GM23338 (cell line): ENCODE results near the gene RAP1GAP2. TPM values are rescaled to one million over a fixed set of nuclear protein-coding genes. Genes with fewer than 3 reads are reported as not detected.

Source experiments
- ATAC-seq: fragments of 200-7000 bp; cut with Tn5 transposase; 3 replicates; pipeline ENCODE4 v1.9.1; 2020
- DNase-seq: peaks from one replicate; pipeline ENCODE4 v3.0.0-alpha.2; 2015; ENCODE audit warnings: low spot score
- H2AFZ ChIP-seq: fragments of 200-600 bp; sonication (generic); 2 replicates; pipeline ENCODE4 v1.8.0; 2016; ENCODE audit warnings: antibody characterized with exemption, mild to moderate bottlenecking, moderate library complexity
- H3F3A ChIP-seq: fragments of 200-600 bp; sonication (generic); replicated peaks from 2 replicates; pipeline ENCODE4 v1.8.0; 2017; ENCODE audit warnings: antibody characterized with exemption, mixed run types, low read depth
- H3K27ac ChIP-seq: fragments of 200-600 bp; sonication (generic); 2 replicates; pipeline ENCODE4 v1.6.1; 2016; ENCODE audit warnings: low read depth
- H3K27me3 ChIP-seq: fragments of 200-600 bp; sonication (generic); 2 replicates; pipeline ENCODE4 v1.8.0; 2016; ENCODE audit warnings: mild to moderate bottlenecking, mixed run types, moderate library complexity; ENCODE audit not compliant: insufficient read depth
- H3K36me3 ChIP-seq: fragments of 200-600 bp; sonication (generic); 2 replicates; pipeline ENCODE4 v1.8.0; 2016; ENCODE audit warnings: mild to moderate bottlenecking; ENCODE audit not compliant: insufficient read depth
- H3K4me1 ChIP-seq: fragments of 200-600 bp; sonication (generic); 2 replicates; pipeline ENCODE4 v1.8.0; 2016; ENCODE audit warnings: mild to moderate bottlenecking, moderate library complexity; ENCODE audit not compliant: insufficient read depth
- H3K4me2 ChIP-seq: fragments of 200-600 bp; sonication (generic); 2 replicates; pipeline ENCODE4 v1.7.1; 2017; ENCODE audit warnings: mixed run types
- H3K4me3 ChIP-seq: fragments of 200-600 bp; sonication (generic); 2 replicates; pipeline ENCODE4 v1.6.1; 2016; ENCODE audit warnings: mixed run types
- H3K79me2 ChIP-seq: fragments of 200-600 bp; sonication (generic); replicated peaks from 2 replicates; pipeline ENCODE4 v1.8.0; 2017; ENCODE audit warnings: mild to moderate bottlenecking; ENCODE audit not compliant: insufficient read depth
- H3K9me2 ChIP-seq: fragments of 200-600 bp; sonication (generic); 2 replicates; pipeline ENCODE4 v1.8.0; 2017; ENCODE audit not compliant: insufficient read depth
- H4K20me1 ChIP-seq: fragments of 200-600 bp; sonication (generic); replicated peaks from 2 replicates; pipeline ENCODE4 v1.8.0; 2017; ENCODE audit warnings: mild to moderate bottlenecking; ENCODE audit not compliant: insufficient read depth
- H3K27ac Mint-ChIP-seq: 2 replicates; pipeline ENCODE4 v1.8.0; 2020; ENCODE audit warnings: inconsistent platforms, mild to moderate bottlenecking, moderate library complexity, mixed read lengths
- H3K27me3 Mint-ChIP-seq: 3 replicates; pipeline ENCODE4 v1.8.0; 2022; ENCODE audit warnings: low read depth, mild to moderate bottlenecking, moderate library complexity, mixed read lengths, inconsistent platforms; ENCODE audit not compliant: insufficient read depth, poor library complexity
- H3K36me3 Mint-ChIP-seq: 3 replicates; pipeline ENCODE4 v1.8.0; 2021; ENCODE audit warnings: low read depth, mild to moderate bottlenecking, inconsistent platforms, moderate library complexity, mixed read lengths
- H3K4me1 Mint-ChIP-seq: 3 replicates; pipeline ENCODE4 v1.8.0; 2020; ENCODE audit warnings: mild to moderate bottlenecking, inconsistent platforms, mixed read lengths
- H3K4me3 Mint-ChIP-seq: 3 replicates; pipeline ENCODE4 v1.8.0; 2021; ENCODE audit warnings: moderate library complexity, mild to moderate bottlenecking, inconsistent platforms, mixed read lengths
- H3K9me3 Mint-ChIP-seq: 3 replicates; pipeline ENCODE4 v1.8.0; 2020; ENCODE audit warnings: moderate library complexity, mild to moderate bottlenecking, inconsistent platforms, mixed read lengths
- EZH2 ChIP-seq: fragments of 200-600 bp; sonication (generic); IDR thresholded peaks from one replicate; pipeline ENCODE4 v1.8.0; 2017; ENCODE audit warnings: antibody characterized with exemption, mild to moderate bottlenecking, low read depth; ENCODE audit not compliant: unreplicated experiment
- EZH2phosphoT487 ChIP-seq: fragments of 200-600 bp; sonication (generic); IDR thresholded peaks from one replicate; pipeline ENCODE4 v1.8.1; 2018; ENCODE audit warnings: antibody characterized with exemption; ENCODE audit not compliant: unreplicated experiment
- POLR2AphosphoS5 ChIP-seq: IDR thresholded peaks from 2 replicates; pipeline ENCODE4 v1.6.1; 2016; ENCODE audit warnings: antibody characterized with exemption, low read depth
- STAT1 ChIP-seq: IDR thresholded peaks from one replicate; pipeline ENCODE4 v1.6.1; 2016; ENCODE audit warnings: antibody characterized with exemption; ENCODE audit not compliant: unreplicated experiment
- ZNF114 ChIP-seq: fragments of 250-450 bp; sonication (Bioruptor Pico); IDR thresholded peaks from 2 replicates; pipeline ENCODE4 v1.5.0; 2020; ENCODE audit warnings: mild to moderate bottlenecking, moderate library complexity
- polyA plus RNA-seq: library from polyadenylated mRNA; unstranded; fragments of >200 nt; fragmentation: Nextera tagmentation; extraction: Ambion mirVana; gene quantifications from 2 replicates; pipeline ENCODE4 v1.2.1, GENCODE V29; 2016
- total RNA-seq: library from RNA; depleted of rRNA; stranded (reverse); fragments of >200 nt; shearing (Covaris generic); gene quantifications from 2 replicates; pipeline ENCODE4 v1.2.3, GENCODE V29; 2014
- TF ChIP-seq, protein P1 (sequence below), 2 experiments: fragments of 200-600 bp in 1 of 2; sonication (generic) in 1 of 2; conservative IDR thresholded peaks; 2 replicates each; pipeline versions ENCODE4 v1.5.1 to v1.6.1; 2016 to 2017; ENCODE audit warnings: antibody characterized with exemption in 2 of 2, low read depth in 2 of 2, mild to moderate bottlenecking in 2 of 2, moderate library complexity in 1 of 2
- TF ChIP-seq, protein P2 (sequence below): IDR thresholded peaks from 2 replicates; pipeline ENCODE4 v1.6.1; 2016; ENCODE audit warnings: antibody characterized with exemption
- TF ChIP-seq, protein P3 (sequence below): fragments of 250-450 bp; sonication (Bioruptor Pico); IDR thresholded peaks from 2 replicates; pipeline ENCODE4 v1.5.0; 2020; ENCODE audit warnings: mild to moderate bottlenecking, moderate library complexity
- TF ChIP-seq, protein P4 (sequence below): IDR thresholded peaks from one replicate; pipeline ENCODE4 v1.6.1; 2018; ENCODE audit warnings: antibody characterized with exemption; ENCODE audit not compliant: unreplicated experiment

The RAP1GAP2 gene
- total and polyA plus RNA-seq, 2 experiments from 2014 or later = 17.8 to 46.1 TPM

DNA sequence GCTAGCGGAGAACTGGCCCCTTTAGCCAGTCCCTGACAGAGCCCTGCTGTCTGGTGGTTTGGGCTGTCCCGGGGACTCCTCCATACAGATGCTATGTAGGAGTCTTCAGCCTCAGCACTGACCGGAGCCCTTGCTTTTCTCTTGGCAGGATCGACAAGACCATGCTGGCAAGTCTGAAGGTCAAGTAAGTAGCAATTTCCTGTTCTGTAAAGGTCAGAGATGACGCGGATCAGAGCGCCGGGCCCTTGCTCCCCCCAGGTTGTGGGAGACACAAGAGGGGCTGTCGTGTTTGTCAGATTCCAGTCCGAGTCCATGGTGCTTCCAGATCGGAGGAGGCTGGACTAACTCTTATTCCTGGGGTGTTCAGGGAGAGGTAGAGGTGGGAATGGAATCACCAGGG, 4.1 kb downstream of the RAP1GAP2 start:
- no peaks in the 10 kb centered on the region for H3K9me2 ChIP-seq
- ATAC-seq = no peak
- no peak overlapping the region for H3K4me2 ChIP-seq
- H3K27ac Mint-ChIP-seq = no peak overlapping the region
- peaks cover 26% of the 10 kb centered on the region for H3K4me1 Mint-ChIP-seq
- H4K20me1 ChIP-seq = no peaks in the 10 kb centered on the region
- no peaks in the 10 kb centered on the region for H3K27me3 ChIP-seq
- H3K27ac ChIP-seq = no peak overlapping the region
- no peaks in the 10 kb centered on the region for H3K9me3 Mint-ChIP-seq
- H2AFZ ChIP-seq = no peak overlapping the region
- peaks cover 4% of the 10 kb centered on the region; the same call in 1 of the 2 replicates for H3K4me1 ChIP-seq
- H3K4me3 ChIP-seq = no peak overlapping the region
- H3K36me3 ChIP-seq = no peaks in the 10 kb centered on the region
- H3K27me3 Mint-ChIP-seq = peaks cover 15% of the 10 kb centered on the region
- H3K79me2 ChIP-seq = no peaks in the 10 kb centered on the region
- no peaks in the 10 kb centered on the region for H3F3A ChIP-seq
- TF ChIP-seq ZNF114 (CRISPR knock-in tag) = no peak
- no peak for TF ChIP-seq POLR2AphosphoS5
- TF ChIP-seq EZH2 = no peak
- TF ChIP-seq EZH2phosphoT487 = no peak
- TF ChIP-seq, protein P1, sequence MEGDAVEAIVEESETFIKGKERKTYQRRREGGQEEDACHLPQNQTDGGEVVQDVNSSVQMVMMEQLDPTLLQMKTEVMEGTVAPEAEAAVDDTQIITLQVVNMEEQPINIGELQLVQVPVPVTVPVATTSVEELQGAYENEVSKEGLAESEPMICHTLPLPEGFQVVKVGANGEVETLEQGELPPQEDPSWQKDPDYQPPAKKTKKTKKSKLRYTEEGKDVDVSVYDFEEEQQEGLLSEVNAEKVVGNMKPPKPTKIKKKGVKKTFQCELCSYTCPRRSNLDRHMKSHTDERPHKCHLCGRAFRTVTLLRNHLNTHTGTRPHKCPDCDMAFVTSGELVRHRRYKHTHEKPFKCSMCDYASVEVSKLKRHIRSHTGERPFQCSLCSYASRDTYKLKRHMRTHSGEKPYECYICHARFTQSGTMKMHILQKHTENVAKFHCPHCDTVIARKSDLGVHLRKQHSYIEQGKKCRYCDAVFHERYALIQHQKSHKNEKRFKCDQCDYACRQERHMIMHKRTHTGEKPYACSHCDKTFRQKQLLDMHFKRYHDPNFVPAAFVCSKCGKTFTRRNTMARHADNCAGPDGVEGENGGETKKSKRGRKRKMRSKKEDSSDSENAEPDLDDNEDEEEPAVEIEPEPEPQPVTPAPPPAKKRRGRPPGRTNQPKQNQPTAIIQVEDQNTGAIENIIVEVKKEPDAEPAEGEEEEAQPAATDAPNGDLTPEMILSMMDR (conservative IDR thresholded peaks at IDR 0.05; ENCODE audit: low read depth in 2 of 2) = no peak
- TF ChIP-seq, protein P2, sequence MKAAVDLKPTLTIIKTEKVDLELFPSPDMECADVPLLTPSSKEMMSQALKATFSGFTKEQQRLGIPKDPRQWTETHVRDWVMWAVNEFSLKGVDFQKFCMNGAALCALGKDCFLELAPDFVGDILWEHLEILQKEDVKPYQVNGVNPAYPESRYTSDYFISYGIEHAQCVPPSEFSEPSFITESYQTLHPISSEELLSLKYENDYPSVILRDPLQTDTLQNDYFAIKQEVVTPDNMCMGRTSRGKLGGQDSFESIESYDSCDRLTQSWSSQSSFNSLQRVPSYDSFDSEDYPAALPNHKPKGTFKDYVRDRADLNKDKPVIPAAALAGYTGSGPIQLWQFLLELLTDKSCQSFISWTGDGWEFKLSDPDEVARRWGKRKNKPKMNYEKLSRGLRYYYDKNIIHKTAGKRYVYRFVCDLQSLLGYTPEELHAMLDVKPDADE = no peak
- no peak for DNase-seq
- H3K36me3 Mint-ChIP-seq = no peaks in the 10 kb centered on the region
- no peak overlapping the region for H3K4me3 Mint-ChIP-seq

DNA sequence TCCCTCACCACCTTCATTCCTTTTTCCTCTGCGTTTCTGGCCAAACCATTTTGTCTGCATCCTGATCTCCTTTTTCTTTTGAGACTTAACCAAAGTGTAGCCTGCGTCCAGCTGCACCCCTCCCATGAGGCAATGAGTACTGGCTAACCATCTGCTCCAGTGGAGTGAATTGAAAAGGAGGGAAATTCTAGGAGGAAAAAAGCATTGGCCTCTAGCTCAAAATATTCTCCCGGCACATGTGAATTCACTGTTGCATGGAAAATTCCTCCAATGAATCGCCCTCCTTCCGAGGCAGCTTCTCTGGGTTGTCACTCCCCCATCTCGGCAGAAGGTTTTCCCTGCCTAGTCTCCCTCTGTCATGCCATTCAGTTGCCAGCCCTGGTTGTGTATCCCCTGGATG, 5.6 kb downstream of the RAP1GAP2 start:
- no peak overlapping the region for H3K4me2 ChIP-seq
- H3K36me3 Mint-ChIP-seq = no peaks in the 10 kb centered on the region
- H3K27me3 ChIP-seq = no peaks in the 10 kb centered on the region
- H3K9me2 ChIP-seq = no peaks in the 10 kb centered on the region
- H3K4me3 Mint-ChIP-seq = no peak overlapping the region
- no peaks in the 10 kb centered on the region for H4K20me1 ChIP-seq
- H3K79me2 ChIP-seq = no peaks in the 10 kb centered on the region
- H3F3A ChIP-seq = no peaks in the 10 kb centered on the region
- H3K4me1 Mint-ChIP-seq = peaks cover 23% of the 10 kb centered on the region
- no peak overlapping the region for H3K27ac ChIP-seq
- H3K27ac Mint-ChIP-seq = no peak overlapping the region
- no peak overlapping the region for H3K4me3 ChIP-seq
- H2AFZ ChIP-seq = no peak overlapping the region
- H3K27me3 Mint-ChIP-seq = peaks cover 15% of the 10 kb centered on the region
- DNase-seq = no peak
- H3K9me3 Mint-ChIP-seq = no peaks in the 10 kb centered on the region
- H3K4me1 ChIP-seq = peaks cover 4% of the 10 kb centered on the region; the same call in 1 of the 2 replicates
- no peak for ATAC-seq
- no peaks in the 10 kb centered on the region for H3K36me3 ChIP-seq
- TF ChIP-seq, protein P3, sequence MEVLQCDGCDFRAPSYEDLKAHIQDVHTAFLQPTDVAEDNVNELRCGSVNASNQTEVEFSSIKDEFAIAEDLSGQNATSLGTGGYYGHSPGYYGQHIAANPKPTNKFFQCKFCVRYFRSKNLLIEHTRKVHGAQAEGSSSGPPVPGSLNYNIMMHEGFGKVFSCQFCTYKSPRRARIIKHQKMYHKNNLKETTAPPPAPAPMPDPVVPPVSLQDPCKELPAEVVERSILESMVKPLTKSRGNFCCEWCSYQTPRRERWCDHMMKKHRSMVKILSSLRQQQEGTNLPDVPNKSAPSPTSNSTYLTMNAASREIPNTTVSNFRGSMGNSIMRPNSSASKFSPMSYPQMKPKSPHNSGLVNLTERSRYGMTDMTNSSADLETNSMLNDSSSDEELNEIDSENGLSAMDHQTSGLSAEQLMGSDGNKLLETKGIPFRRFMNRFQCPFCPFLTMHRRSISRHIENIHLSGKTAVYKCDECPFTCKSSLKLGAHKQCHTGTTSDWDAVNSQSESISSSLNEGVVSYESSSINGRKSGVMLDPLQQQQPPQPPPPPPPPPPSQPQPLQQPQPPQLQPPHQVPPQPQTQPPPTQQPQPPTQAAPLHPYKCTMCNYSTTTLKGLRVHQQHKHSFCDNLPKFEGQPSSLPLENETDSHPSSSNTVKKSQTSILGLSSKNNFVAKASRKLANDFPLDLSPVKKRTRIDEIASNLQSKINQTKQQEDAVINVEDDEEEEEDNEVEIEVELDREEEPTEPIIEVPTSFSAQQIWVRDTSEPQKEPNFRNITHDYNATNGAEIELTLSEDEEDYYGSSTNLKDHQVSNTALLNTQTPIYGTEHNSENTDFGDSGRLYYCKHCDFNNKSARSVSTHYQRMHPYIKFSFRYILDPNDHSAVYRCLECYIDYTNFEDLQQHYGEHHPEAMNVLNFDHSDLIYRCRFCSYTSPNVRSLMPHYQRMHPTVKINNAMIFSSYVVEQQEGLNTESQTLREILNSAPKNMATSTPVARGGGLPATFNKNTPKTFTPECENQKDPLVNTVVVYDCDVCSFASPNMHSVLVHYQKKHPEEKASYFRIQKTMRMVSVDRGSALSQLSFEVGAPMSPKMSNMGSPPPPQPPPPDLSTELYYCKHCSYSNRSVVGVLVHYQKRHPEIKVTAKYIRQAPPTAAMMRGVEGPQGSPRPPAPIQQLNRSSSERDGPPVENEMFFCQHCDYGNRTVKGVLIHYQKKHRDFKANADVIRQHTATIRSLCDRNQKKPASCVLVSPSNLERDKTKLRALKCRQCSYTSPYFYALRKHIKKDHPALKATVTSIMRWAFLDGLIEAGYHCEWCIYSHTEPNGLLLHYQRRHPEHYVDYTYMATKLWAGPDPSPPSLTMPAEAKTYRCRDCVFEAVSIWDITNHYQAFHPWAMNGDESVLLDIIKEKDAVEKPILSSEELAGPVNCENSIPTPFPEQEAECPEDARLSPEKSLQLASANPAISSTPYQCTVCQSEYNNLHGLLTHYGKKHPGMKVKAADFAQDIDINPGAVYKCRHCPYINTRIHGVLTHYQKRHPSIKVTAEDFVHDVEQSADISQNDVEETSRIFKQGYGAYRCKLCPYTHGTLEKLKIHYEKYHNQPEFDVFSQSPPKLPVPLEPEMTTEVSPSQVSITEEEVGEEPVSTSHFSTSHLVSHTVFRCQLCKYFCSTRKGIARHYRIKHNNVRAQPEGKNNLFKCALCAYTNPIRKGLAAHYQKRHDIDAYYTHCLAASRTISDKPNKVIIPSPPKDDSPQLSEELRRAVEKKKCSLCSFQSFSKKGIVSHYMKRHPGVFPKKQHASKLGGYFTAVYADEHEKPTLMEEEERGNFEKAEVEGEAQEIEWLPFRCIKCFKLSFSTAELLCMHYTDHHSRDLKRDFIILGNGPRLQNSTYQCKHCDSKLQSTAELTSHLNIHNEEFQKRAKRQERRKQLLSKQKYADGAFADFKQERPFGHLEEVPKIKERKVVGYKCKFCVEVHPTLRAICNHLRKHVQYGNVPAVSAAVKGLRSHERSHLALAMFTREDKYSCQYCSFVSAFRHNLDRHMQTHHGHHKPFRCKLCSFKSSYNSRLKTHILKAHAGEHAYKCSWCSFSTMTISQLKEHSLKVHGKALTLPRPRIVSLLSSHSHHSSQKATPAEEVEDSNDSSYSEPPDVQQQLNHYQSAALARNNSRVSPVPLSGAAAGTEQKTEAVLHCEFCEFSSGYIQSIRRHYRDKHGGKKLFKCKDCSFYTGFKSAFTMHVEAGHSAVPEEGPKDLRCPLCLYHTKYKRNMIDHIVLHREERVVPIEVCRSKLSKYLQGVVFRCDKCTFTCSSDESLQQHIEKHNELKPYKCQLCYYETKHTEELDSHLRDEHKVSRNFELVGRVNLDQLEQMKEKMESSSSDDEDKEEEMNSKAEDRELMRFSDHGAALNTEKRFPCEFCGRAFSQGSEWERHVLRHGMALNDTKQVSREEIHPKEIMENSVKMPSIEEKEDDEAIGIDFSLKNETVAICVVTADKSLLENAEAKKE (CRISPR knock-in tag) = no peak
- no peak for TF ChIP-seq STAT1
- TF ChIP-seq, protein P4, sequence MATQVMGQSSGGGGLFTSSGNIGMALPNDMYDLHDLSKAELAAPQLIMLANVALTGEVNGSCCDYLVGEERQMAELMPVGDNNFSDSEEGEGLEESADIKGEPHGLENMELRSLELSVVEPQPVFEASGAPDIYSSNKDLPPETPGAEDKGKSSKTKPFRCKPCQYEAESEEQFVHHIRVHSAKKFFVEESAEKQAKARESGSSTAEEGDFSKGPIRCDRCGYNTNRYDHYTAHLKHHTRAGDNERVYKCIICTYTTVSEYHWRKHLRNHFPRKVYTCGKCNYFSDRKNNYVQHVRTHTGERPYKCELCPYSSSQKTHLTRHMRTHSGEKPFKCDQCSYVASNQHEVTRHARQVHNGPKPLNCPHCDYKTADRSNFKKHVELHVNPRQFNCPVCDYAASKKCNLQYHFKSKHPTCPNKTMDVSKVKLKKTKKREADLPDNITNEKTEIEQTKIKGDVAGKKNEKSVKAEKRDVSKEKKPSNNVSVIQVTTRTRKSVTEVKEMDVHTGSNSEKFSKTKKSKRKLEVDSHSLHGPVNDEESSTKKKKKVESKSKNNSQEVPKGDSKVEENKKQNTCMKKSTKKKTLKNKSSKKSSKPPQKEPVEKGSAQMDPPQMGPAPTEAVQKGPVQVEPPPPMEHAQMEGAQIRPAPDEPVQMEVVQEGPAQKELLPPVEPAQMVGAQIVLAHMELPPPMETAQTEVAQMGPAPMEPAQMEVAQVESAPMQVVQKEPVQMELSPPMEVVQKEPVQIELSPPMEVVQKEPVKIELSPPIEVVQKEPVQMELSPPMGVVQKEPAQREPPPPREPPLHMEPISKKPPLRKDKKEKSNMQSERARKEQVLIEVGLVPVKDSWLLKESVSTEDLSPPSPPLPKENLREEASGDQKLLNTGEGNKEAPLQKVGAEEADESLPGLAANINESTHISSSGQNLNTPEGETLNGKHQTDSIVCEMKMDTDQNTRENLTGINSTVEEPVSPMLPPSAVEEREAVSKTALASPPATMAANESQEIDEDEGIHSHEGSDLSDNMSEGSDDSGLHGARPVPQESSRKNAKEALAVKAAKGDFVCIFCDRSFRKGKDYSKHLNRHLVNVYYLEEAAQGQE = no peak
